Astrocyte (in vitro differentiated cells and primary cell): Measurements from ENCODE around the gene LMLN. TPM values are rescaled to one million over a fixed set of nuclear protein-coding genes. Genes with fewer than 3 reads are reported as not detected.
"Not testable (repeated sequence)": the region's sequence is repeated elsewhere in the genome, so short reads cannot be mapped to it uniquely, and the experiment has no call there.

Experiments used
- DNase-seq: peaks from one replicate; pipeline ENCODE4 v3.0.0-alpha.2; 2010; ENCODE audit warnings: low read depth
- FAIRE-seq: peaks from 2 replicates; lab custom pipeline; 2011; peaks lifted over from hg19 to GRCh38; lab: Jason Lieb, UNC
- H2AFZ ChIP-seq: 2 replicates; pipeline ENCODE4 v1.6.0; 2012; ENCODE audit warnings: low read depth, low read length, inconsistent platforms
- H3K27ac ChIP-seq: 2 replicates; pipeline ENCODE4 v1.5.1; 2011; ENCODE audit warnings: low read depth, low read length, inconsistent platforms
- H3K27me3 ChIP-seq: 2 replicates; pipeline ENCODE4 v1.6.0; 2011; ENCODE audit warnings: low read length, inconsistent platforms; ENCODE audit not compliant: insufficient read depth
- H3K36me3 ChIP-seq: 2 replicates; pipeline ENCODE4 v1.5.1; 2011; ENCODE audit warnings: low read length, inconsistent platforms; ENCODE audit not compliant: insufficient read depth
- H3K4me1 ChIP-seq: 2 replicates; pipeline ENCODE4 v1.5.1; 2011; ENCODE audit warnings: low read length, inconsistent platforms; ENCODE audit not compliant: insufficient read depth
- H3K4me2 ChIP-seq: 2 replicates; pipeline ENCODE4 v1.6.0; 2012; ENCODE audit warnings: low read length, inconsistent platforms
- H3K4me3 ChIP-seq: 2 replicates; pipeline ENCODE4 v1.5.1; 2011; ENCODE audit warnings: low read depth, mild to moderate bottlenecking, low read length, inconsistent platforms; ENCODE audit not compliant: insufficient read depth
- H3K79me2 ChIP-seq: 2 replicates; pipeline ENCODE4 v1.6.0; 2012; ENCODE audit warnings: mild to moderate bottlenecking, low read length, inconsistent platforms; ENCODE audit not compliant: insufficient read depth
- H3K9ac ChIP-seq: 2 replicates; pipeline ENCODE4 v1.6.0; 2012; ENCODE audit warnings: mild to moderate bottlenecking, low read length, inconsistent platforms
- H3K9me3 ChIP-seq: 2 replicates; pipeline ENCODE4 v1.5.1; 2012; ENCODE audit warnings: low read depth, mild to moderate bottlenecking, low read length, inconsistent platforms; ENCODE audit not compliant: insufficient read depth
- H4K20me1 ChIP-seq: 2 replicates; pipeline ENCODE4 v1.6.0; 2012; ENCODE audit warnings: low read length, inconsistent platforms; ENCODE audit not compliant: insufficient read depth
- H3K27ac Mint-ChIP-seq: one replicate; pipeline ENCODE4 v1.8.0; 2021; ENCODE audit warnings: mild to moderate bottlenecking, mixed read lengths; ENCODE audit not compliant: unreplicated experiment
- H3K27me3 Mint-ChIP-seq: one replicate; pipeline ENCODE4 v1.8.0; 2021; ENCODE audit warnings: low read depth, mixed read lengths; ENCODE audit not compliant: unreplicated experiment
- H3K36me3 Mint-ChIP-seq: one replicate; pipeline ENCODE4 v1.8.0; 2021; ENCODE audit warnings: low read depth, mixed read lengths; ENCODE audit not compliant: unreplicated experiment
- H3K4me1 Mint-ChIP-seq: one replicate; pipeline ENCODE4 v1.8.0; 2021; ENCODE audit warnings: low read depth, mixed read lengths; ENCODE audit not compliant: unreplicated experiment
- H3K4me3 Mint-ChIP-seq: one replicate; pipeline ENCODE4 v1.8.0; 2021; ENCODE audit warnings: mild to moderate bottlenecking, moderate library complexity, mixed read lengths; ENCODE audit not compliant: unreplicated experiment
- H3K9me3 Mint-ChIP-seq: one replicate; pipeline ENCODE4 v1.8.0; 2021; ENCODE audit warnings: mild to moderate bottlenecking, mixed read lengths; ENCODE audit not compliant: unreplicated experiment
- CTCF ChIP-seq: IDR thresholded peaks from 2 replicates; pipeline ENCODE4 v1.5.1; 2011; ENCODE audit warnings: low read depth, mild to moderate bottlenecking, inconsistent platforms, low read length, moderate library complexity; ENCODE audit not compliant: insufficient read depth
- EZH2 ChIP-seq: IDR thresholded peaks from 2 replicates; pipeline ENCODE4 v1.6.1; 2012; ENCODE audit warnings: mild to moderate bottlenecking, low read length, inconsistent platforms; ENCODE audit not compliant: insufficient read depth
- total RNA-seq: library from RNA; stranded (reverse); gene quantifications from 2 replicates; pipeline ENCODE4 v1.2.1, GENCODE V29; 2021

LMLN gene
- total RNA-seq, 1 donor from 2014 or later: 6.5 TPM

- Mint-ChIP-seq H3K27ac (no peak overlapping the region), H3K4me3 (no peak overlapping the region), H3K27me3 (peaks cover 40% of the 10 kb centered on the region), H3K4me1 (peaks cover 1% of the 10 kb centered on the region), H3K36me3 (no peaks in the 10 kb centered on the region), H3K9me3 (no peaks in the 10 kb centered on the region)
- peaks cover 62% of the 10 kb centered on the region for H3K27me3 ChIP-seq
- no peak overlapping the region for H3K27ac ChIP-seq
- DNase-seq: no peak
- no peak overlapping the region for H2AFZ ChIP-seq
- H3K9me3 ChIP-seq: no peaks in the 10 kb centered on the region
- no peaks in the 10 kb centered on the region for H3K79me2 ChIP-seq
- peaks cover 4% of the 10 kb centered on the region for H3K4me1 ChIP-seq
- H4K20me1 ChIP-seq: no peaks in the 10 kb centered on the region
- no peak overlapping the region for H3K4me3 ChIP-seq
- peak overlapping the region; percentile 90 for H3K4me2 ChIP-seq
- H3K9ac ChIP-seq: no peak overlapping the region
- peak; percentile 91 for TF ChIP-seq EZH2
- TF ChIP-seq CTCF: no peak
- H3K36me3 ChIP-seq: no peaks in the 10 kb centered on the region
- FAIRE-seq: no peak
These were observed 121.4 kb downstream of the LMLN start for GRCh38 chr3:198081421-198081844.

GRCh38 chr3:198082226-198082625, 122.2 kb downstream of the LMLN start:
- H3K9me3 ChIP-seq, H3K9ac ChIP-seq, H2AFZ ChIP-seq, FAIRE-seq, H3K36me3 Mint-ChIP-seq, H3K27ac Mint-ChIP-seq, H3K4me1 ChIP-seq, H3K4me3 ChIP-seq, H3K4me2 ChIP-seq, H4K20me1 ChIP-seq, H3K27ac ChIP-seq, H3K4me1 Mint-ChIP-seq, H3K9me3 Mint-ChIP-seq, H3K36me3 ChIP-seq, H3K79me2 ChIP-seq, DNase-seq: not testable (repeated sequence)
- H3K4me3 Mint-ChIP-seq: peak overlapping the region; percentile 29
- H3K27me3 Mint-ChIP-seq: peaks cover 41% of the 10 kb centered on the region
- peaks cover 62% of the 10 kb centered on the region for H3K27me3 ChIP-seq

GRCh38 chr3:198088421-198088955, 128.5 kb downstream of the LMLN start:
- Histone ChIP-seq H3K27me3 (peaks cover 51% of the 10 kb centered on the region), H2AFZ (no peak overlapping the region), H3K4me1 (no peaks in the 10 kb centered on the region), H3K27ac (no peak overlapping the region), H3K9me3 (no peaks in the 10 kb centered on the region), H3K4me3 (no peak overlapping the region), H3K9ac (no peak overlapping the region), H4K20me1 (no peaks in the 10 kb centered on the region), H3K36me3 (no peaks in the 10 kb centered on the region), H3K4me2 (no peak overlapping the region), H3K79me2 (no peaks in the 10 kb centered on the region)
- Mint-ChIP-seq H3K9me3 (no peaks in the 10 kb centered on the region), H3K36me3 (no peaks in the 10 kb centered on the region), H3K27me3 (peaks cover 32% of the 10 kb centered on the region), H3K4me3 (no peak overlapping the region), H3K4me1 (no peaks in the 10 kb centered on the region), H3K27ac (no peak overlapping the region)
- FAIRE-seq: no peak
- no peak for TF ChIP-seq CTCF
- TF ChIP-seq EZH2: no peak
- no peak for DNase-seq
